BLaER1 treated with 17β-estradiol and CSF1 and Interleukin-3, amounts not matched to agents 10 nM and 100 nM (cell line): ENCODE measurements around the gene PCDH9.

Source experiments
- H3K27ac ChIP-seq, 11 experiments: shearing (Covaris generic); formaldehyde crosslinking; 2 replicates each; pipeline ENCODE4 v1.8.1; 2022
- H3K27me3 ChIP-seq, 11 experiments: shearing (Covaris generic); formaldehyde crosslinking; 2 replicates each; pipeline ENCODE4 v1.8.1; 2022
- H3K36me3 ChIP-seq, 11 experiments: shearing (Covaris generic); formaldehyde crosslinking; 2 replicates each; pipeline ENCODE4 v1.8.1; 2022
- H3K4me1 ChIP-seq, 10 experiments: shearing (Covaris generic); formaldehyde crosslinking; 2 replicates each; pipeline ENCODE4 v1.8.1; 2022
- H3K4me2 ChIP-seq, 11 experiments: shearing (Covaris generic); formaldehyde crosslinking; 2 replicates each; pipeline ENCODE4 v1.8.1; 2022
- H3K4me3 ChIP-seq, 10 experiments: shearing (Covaris generic); formaldehyde crosslinking; 2 replicates each; pipeline ENCODE4 v1.8.1; 2022
- H3K9ac ChIP-seq, 11 experiments: shearing (Covaris generic); formaldehyde crosslinking; 2 replicates each; pipeline ENCODE4 v1.8.1; 2022
- H3K9me3 ChIP-seq, 11 experiments: shearing (Covaris generic); formaldehyde crosslinking; replicated peaks in 1 of 11; 2 replicates each; pipeline ENCODE4 v1.8.1; 2022
- H4K20me1 ChIP-seq, 11 experiments: shearing (Covaris generic); formaldehyde crosslinking; 2 replicates each; pipeline ENCODE4 v1.8.1; 2022
- Cebpa-rat ChIP-seq, 11 experiments: shearing (Covaris generic); IDR thresholded peaks; 2 replicates each; pipeline ENCODE4 v1.8.1; 2022

The PCDH9 gene

GRCh38 chr13:66855131-66855530, 375.0 kb downstream of the PCDH9 start:
- H3K27ac ChIP-seq: no peak overlapping the region
- no peak overlapping the region for H3K4me3 ChIP-seq
- H3K36me3 ChIP-seq: no peaks in the 10 kb centered on the region
- peaks cover 0 to 12% (median 0%) of the 10 kb centered on the region in 10 experiments; a peak in 6 of 20 replicates for H3K4me1 ChIP-seq
- no peaks in the 10 kb centered on the region for H3K9me3 ChIP-seq
- no peak overlapping the region for H3K9ac ChIP-seq
- no peak overlapping the region for H3K4me2 ChIP-seq
- H4K20me1 ChIP-seq: no peaks in the 10 kb centered on the region
- H3K27me3 ChIP-seq: no peaks in the 10 kb centered on the region
- no peak for TF ChIP-seq Cebpa-rat (IDR thresholded peaks at IDR 0.05)

- no peak for TF ChIP-seq Cebpa-rat (IDR thresholded peaks at IDR 0.05)
- no peak overlapping the region for H3K9ac ChIP-seq
- no peaks in the 10 kb centered on the region for H3K36me3 ChIP-seq
- no peaks in the 10 kb centered on the region for H3K9me3 ChIP-seq
- no peak overlapping the region for H3K4me2 ChIP-seq
- H3K27ac ChIP-seq: no peak overlapping the region
- H3K27me3 ChIP-seq: no peaks in the 10 kb centered on the region
- no peak overlapping the region for H3K4me3 ChIP-seq
- no peaks in the 10 kb centered on the region for H4K20me1 ChIP-seq
- H3K4me1 ChIP-seq: no peaks in the 10 kb centered on the region
Observed at GRCh38 chr13:66853564-66853963, 376.6 kb downstream of the PCDH9 start.

- H4K20me1 ChIP-seq: no peaks in the 10 kb centered on the region
- no peak for TF ChIP-seq Cebpa-rat (IDR thresholded peaks at IDR 0.05)
- no peak overlapping the region for H3K4me3 ChIP-seq
- H3K9ac ChIP-seq: no peak overlapping the region
- no peaks in the 10 kb centered on the region for H3K36me3 ChIP-seq
- no peaks in the 10 kb centered on the region for H3K27me3 ChIP-seq
- H3K4me2 ChIP-seq: no peak overlapping the region
- peaks cover 0 to 8% (median 0%) of the 10 kb centered on the region in 11 experiments; a peak in 6 of 22 replicates for H3K9me3 ChIP-seq
- no peak overlapping the region for H3K27ac ChIP-seq
- H3K4me1 ChIP-seq: no peaks in the 10 kb centered on the region
Observed at GRCh38 chr13:66849706-66850105, 380.4 kb downstream of the PCDH9 start.

- Histone ChIP-seq H3K4me2 (no peak overlapping the region), H4K20me1 (no peaks in the 10 kb centered on the region), H3K9ac (no peak overlapping the region), H3K27ac (no peak overlapping the region), H3K4me3 (no peak overlapping the region), H3K4me1 (no peaks in the 10 kb centered on the region), H3K27me3 (no peaks in the 10 kb centered on the region), H3K9me3 (peaks cover 0 to 8% (median 0%) of the 10 kb centered on the region in 11 experiments; a peak in 6 of 22 replicates), H3K36me3 (no peaks in the 10 kb centered on the region)
- no peak for TF ChIP-seq Cebpa-rat (IDR thresholded peaks at IDR 0.05)
Observed at GRCh38 chr13:66847541-66847940, 382.6 kb downstream of the PCDH9 start.

- H3K27ac ChIP-seq: no peak overlapping the region
- no peak overlapping the region for H3K4me3 ChIP-seq
- H3K4me1 ChIP-seq: no peaks in the 10 kb centered on the region
- peaks cover 0 to 8% (median 0%) of the 10 kb centered on the region in 11 experiments; a peak in 6 of 22 replicates for H3K9me3 ChIP-seq
- TF ChIP-seq Cebpa-rat (IDR thresholded peaks at IDR 0.05): no peak
- H4K20me1 ChIP-seq: no peaks in the 10 kb centered on the region
- H3K36me3 ChIP-seq: no peaks in the 10 kb centered on the region
- H3K27me3 ChIP-seq: no peaks in the 10 kb centered on the region
- no peak overlapping the region for H3K9ac ChIP-seq
- H3K4me2 ChIP-seq: no peak overlapping the region
Observed at GRCh38 chr13:66845393-66845792, 384.7 kb downstream of the PCDH9 start.

- TF ChIP-seq Cebpa-rat (IDR thresholded peaks at IDR 0.05): no peak
- H3K4me3 ChIP-seq: no peak overlapping the region
Observed at GRCh38 chr13:66844933-66845332, 385.2 kb downstream of the PCDH9 start.

GRCh38 chr13:66842766-66843165, 387.4 kb downstream of the PCDH9 start:
- H3K9me3 ChIP-seq: peaks cover 0 to 8% (median 0%) of the 10 kb centered on the region in 11 experiments; a peak in 6 of 22 replicates
- no peaks in the 10 kb centered on the region for H3K27me3 ChIP-seq
- H3K4me1 ChIP-seq: peaks cover 0 to 3% (median 0%) of the 10 kb centered on the region in 10 experiments; a peak in 5 of 20 replicates
- H3K9ac ChIP-seq: no peak overlapping the region
- no peaks in the 10 kb centered on the region for H4K20me1 ChIP-seq
- no peak overlapping the region for H3K27ac ChIP-seq
- H3K4me3 ChIP-seq: no peak overlapping the region
- TF ChIP-seq Cebpa-rat (IDR thresholded peaks at IDR 0.05): no peak
- H3K4me2 ChIP-seq: no peak overlapping the region
- no peaks in the 10 kb centered on the region for H3K36me3 ChIP-seq

More at GRCh38 chr13:66844933-66845332, 385.2 kb downstream of the PCDH9 start:
- Histone ChIP-seq H4K20me1 (no peaks in the 10 kb centered on the region), H3K27ac (no peak overlapping the region), H3K27me3 (no peaks in the 10 kb centered on the region), H3K9ac (no peak overlapping the region), H3K36me3 (no peaks in the 10 kb centered on the region), H3K4me2 (no peak overlapping the region), H3K9me3 (peaks cover 0 to 8% (median 0%) of the 10 kb centered on the region in 11 experiments; a peak in 6 of 22 replicates), H3K4me1 (no peaks in the 10 kb centered on the region)

GRCh38 chr13:66840621-66841020, 389.5 kb downstream of the PCDH9 start:
- Histone ChIP-seq H3K9ac (no peak overlapping the region), H3K4me2 (no peak overlapping the region), H3K27ac (no peak overlapping the region), H3K27me3 (no peaks in the 10 kb centered on the region), H3K4me3 (no peak overlapping the region), H4K20me1 (no peaks in the 10 kb centered on the region), H3K9me3 (peaks cover 0 to 8% (median 0%) of the 10 kb centered on the region in 11 experiments; a peak in 6 of 22 replicates), H3K4me1 (peaks cover 0 to 12% (median 7%) of the 10 kb centered on the region in 10 experiments; a peak in 7 of 20 replicates), H3K36me3 (no peaks in the 10 kb centered on the region)
- TF ChIP-seq Cebpa-rat (IDR thresholded peaks at IDR 0.05): no peak

GRCh38 chr13:66837246-66837645, 392.9 kb downstream of the PCDH9 start:
- no peaks in the 10 kb centered on the region for H3K27me3 ChIP-seq
- no peaks in the 10 kb centered on the region for H3K9me3 ChIP-seq
- H3K27ac ChIP-seq: no peak overlapping the region
- peak overlapping the region; percentile 24 to 71 (median 62) for H3K4me2 ChIP-seq
- peak overlapping the region in 5 of 10 experiments; percentile 6 to 27 (median 19); a peak in 3 of 20 replicates for H3K4me3 ChIP-seq
- H3K9ac ChIP-seq: peak overlapping the region in 2 of 11 experiments; percentile 2 to 46; a peak in 2 of 22 replicates
- no peak for TF ChIP-seq Cebpa-rat (IDR thresholded peaks at IDR 0.05)
- no peaks in the 10 kb centered on the region for H4K20me1 ChIP-seq
- H3K4me1 ChIP-seq: peaks cover 0 to 12% (median 7%) of the 10 kb centered on the region in 10 experiments; a peak in 7 of 20 replicates
- H3K36me3 ChIP-seq: no peaks in the 10 kb centered on the region

GRCh38 chr13:66835040-66835628, 395.0 kb downstream of the PCDH9 start:
- H3K9ac ChIP-seq: no peak overlapping the region
- H4K20me1 ChIP-seq: no peaks in the 10 kb centered on the region
- no peak overlapping the region for H3K4me3 ChIP-seq
- H3K27ac ChIP-seq: no peak overlapping the region
- no peak for TF ChIP-seq Cebpa-rat (IDR thresholded peaks at IDR 0.05)
- H3K9me3 ChIP-seq: no peaks in the 10 kb centered on the region
- no peaks in the 10 kb centered on the region for H3K27me3 ChIP-seq
- no peak overlapping the region for H3K4me2 ChIP-seq
- peaks cover 0 to 19% (median 8%) of the 10 kb centered on the region in 10 experiments; a peak in 12 of 20 replicates for H3K4me1 ChIP-seq
- H3K36me3 ChIP-seq: no peaks in the 10 kb centered on the region
